NCI-H82 treated with DMSO at 0.1 percent for 48 hours (cell line): ENCODE measurements around the gene CEP162.
"Not testable (repeated sequence)": the region's sequence is repeated elsewhere in the genome, so short reads cannot be mapped to it uniquely, and the experiment has no call there.

Experiments
- DNase-seq: peaks from one replicate; lab custom pipeline; 2025; ENCODE audit not compliant: unreplicated experiment; lab: John Stamatoyannopoulos, UW

The CEP162 gene

GRCh38 chr6:84243240-84243639 lies 15.8 kb upstream of the CEP162 start:
- no peak for DNase-seq

GRCh38 chr6:84242265-84242664 lies 14.8 kb upstream of the CEP162 start:
- DNase-seq, result no peak

GRCh38 chr6:84228198-84228543 lies 728 bp upstream of the CEP162 start:
- no peak for DNase-seq

- DNase-seq, result no peak
Measured at GRCh38 chr6:84227044-84227433, 404 bp downstream of the CEP162 start.

GRCh38 chr6:84224251-84224650 lies 3.2 kb downstream of the CEP162 start:
- no peak for DNase-seq

GRCh38 chr6:84223608-84224007 lies 3.8 kb downstream of the CEP162 start:
- not testable (repeated sequence) for DNase-seq

- DNase-seq, result no peak
Measured at GRCh38 chr6:84222426-84222825, 5.0 kb downstream of the CEP162 start.

- DNase-seq, result no peak
Measured at GRCh38 chr6:84220809-84221409, 6.5 kb downstream of the CEP162 start.

- DNase-seq, result no peak
Measured at GRCh38 chr6:84218091-84218490, 9.4 kb downstream of the CEP162 start.

GRCh38 chr6:84213217-84213616 lies 14.2 kb downstream of the CEP162 start:
- DNase-seq, result no peak

- DNase-seq, result no peak
Measured at GRCh38 chr6:84204011-84204410, 23.4 kb downstream of the CEP162 start.

- DNase-seq, result not testable (repeated sequence)
Measured at GRCh38 chr6:84199987-84200386, 27.5 kb downstream of the CEP162 start.

- DNase-seq, result no peak
Measured at GRCh38 chr6:84197708-84198107, 29.7 kb downstream of the CEP162 start.

- no peak for DNase-seq
Measured at GRCh38 chr6:84193114-84193708, 34.2 kb downstream of the CEP162 start.

- DNase-seq, result no peak
Measured at GRCh38 chr6:84191802-84192201, 35.6 kb downstream of the CEP162 start.

GRCh38 chr6:84189356-84189755 lies 38.1 kb downstream of the CEP162 start:
- DNase-seq, result not testable (repeated sequence)

GRCh38 chr6:84183430-84183829 lies 44.0 kb downstream of the CEP162 start:
- DNase-seq, result no peak

- DNase-seq, result no peak
Measured at GRCh38 chr6:84182001-84182400, 45.4 kb downstream of the CEP162 start.

GRCh38 chr6:84177241-84177640 lies 50.2 kb downstream of the CEP162 start:
- DNase-seq, result no peak

GRCh38 chr6:84172574-84172973 lies 54.9 kb downstream of the CEP162 start:
- no peak for DNase-seq

GRCh38 chr6:84172080-84172479 lies 55.4 kb downstream of the CEP162 start:
- no peak for DNase-seq

GRCh38 chr6:84167457-84167856 lies 60.0 kb downstream of the CEP162 start:
- no peak for DNase-seq

- DNase-seq, result no peak
Measured at GRCh38 chr6:84166395-84166794, 61.0 kb downstream of the CEP162 start.
